Astrocyte of the spinal cord (primary cell): ENCODE results near the gene SYPL2.

Experiments used
- DNase-seq: peaks from one replicate; pipeline ENCODE4 v3.0.0; 2011; ENCODE audit warnings: low read depth, low spot score
- H3K4me3 ChIP-seq: 2 replicates; pipeline ENCODE4 v1.5.1; 2011; ENCODE audit warnings: low read depth, mild to moderate bottlenecking, low read length, moderate library complexity
- CTCF ChIP-seq: IDR thresholded peaks from 2 replicates; pipeline ENCODE4 v1.5.1; 2012; ENCODE audit warnings: low read depth, mild to moderate bottlenecking, low read length, inconsistent platforms
- in situ Hi-C: cut with HindIII; loops from 2 replicates; pipeline ENCODE4 v1.10.0; 2017; ENCODE audit warnings: low sequenced_read_pairs

The SYPL2 gene

GRCh38 chr1:109483672-109484518 lies 17.5 kb downstream of the SYPL2 start, which contains the start of gene ATXN7L2:
Gene ATXN7L2 (plus strand): TSS chr1:109483905. CDS start chr1:109483954, 49 bp downstream.
- peak within 1 kb of the TSS; percentile 83 for H3K4me3 ChIP-seq
- in situ Hi-C loops: no loop called here
- TF ChIP-seq CTCF: no peak
- DNase-seq: peak; percentile 92

- no peak for DNase-seq
- in situ Hi-C loops: no loop called here
- no peak for TF ChIP-seq CTCF
- H3K4me3 ChIP-seq: peak overlapping the region; percentile 83
Observed at GRCh38 chr1:109484519-109484975, 18.2 kb downstream of the SYPL2 start.

GRCh38 chr1:109485001-109485400 lies 18.7 kb downstream of the SYPL2 start:
- H3K4me3 ChIP-seq: peak overlapping the region; percentile 83
- no peak for DNase-seq
- no peak for TF ChIP-seq CTCF
- in situ Hi-C loops: no loop called here

- no peak for TF ChIP-seq CTCF
- in situ Hi-C loops: no loop called here
- DNase-seq: no peak
Observed at GRCh38 chr1:109487261-109487660, 20.9 kb downstream of the SYPL2 start.

GRCh38 chr1:109488201-109488600 lies 21.9 kb downstream of the SYPL2 start:
- TF ChIP-seq CTCF: no peak
- in situ Hi-C loops: no loop called here
- no peak overlapping the region for H3K4me3 ChIP-seq
- DNase-seq: no peak

More at GRCh38 chr1:109487261-109487660, 20.9 kb downstream of the SYPL2 start:
- no peak overlapping the region for H3K4me3 ChIP-seq

GRCh38 chr1:109488696-109489095 lies 22.4 kb downstream of the SYPL2 start:
- in situ Hi-C loops: no loop called here
- no peak for DNase-seq
- H3K4me3 ChIP-seq: no peak overlapping the region
- TF ChIP-seq CTCF: no peak
